HG03442 (cell line): ENCODE data around the gene LPP.

Source experiments
- ATAC-seq: cut with Tn5 transposase; IDR thresholded peaks from one replicate; pipeline ENCODE4 v1.9.1; 2021; ENCODE audit warnings: mild to moderate bottlenecking, moderate library complexity; ENCODE audit not compliant: unreplicated experiment

The LPP gene

GRCh38 chr3:188168648-188169047 lies 14.7 kb downstream of the LPP start:
- ATAC-seq, result no peak

GRCh38 chr3:188169830-188170455 lies 16.0 kb downstream of the LPP start:
- ATAC-seq, result no peak

GRCh38 chr3:188170461-188171459 lies 16.8 kb downstream of the LPP start:
- no peak for ATAC-seq

GRCh38 chr3:188171682-188172467 lies 17.9 kb downstream of the LPP start:
- ATAC-seq, result no peak

- no peak for ATAC-seq
These were observed 20.5 kb downstream of the LPP start for GRCh38 chr3:188174317-188175044.

GRCh38 chr3:188176476-188176875 lies 22.5 kb downstream of the LPP start:
- no peak for ATAC-seq

- no peak for ATAC-seq
These were observed 22.9 kb downstream of the LPP start for GRCh38 chr3:188176884-188177283.

GRCh38 chr3:188177721-188178120 lies 23.8 kb downstream of the LPP start:
- no peak for ATAC-seq

- ATAC-seq, result no peak
These were observed 24.5 kb downstream of the LPP start for GRCh38 chr3:188178293-188178936.

GRCh38 chr3:188179006-188179966 lies 25.3 kb downstream of the LPP start:
- ATAC-seq, result no peak

- ATAC-seq, result no peak
These were observed 26.2 kb downstream of the LPP start for GRCh38 chr3:188180114-188180513.

- ATAC-seq, result no peak
These were observed 29.5 kb downstream of the LPP start for GRCh38 chr3:188183452-188183851.

- ATAC-seq, result no peak
These were observed 30.2 kb downstream of the LPP start for GRCh38 chr3:188184160-188184559.

GRCh38 chr3:188184649-188185048 lies 30.7 kb downstream of the LPP start:
- ATAC-seq, result no peak

- ATAC-seq, result no peak
These were observed 31.8 kb downstream of the LPP start for GRCh38 chr3:188185717-188186251.

GRCh38 chr3:188187053-188187452 lies 33.1 kb downstream of the LPP start:
- ATAC-seq, result no peak

- no peak for ATAC-seq
These were observed 35.0 kb downstream of the LPP start for GRCh38 chr3:188188911-188189310.

- ATAC-seq, result no peak
These were observed 37.5 kb downstream of the LPP start for GRCh38 chr3:188191460-188191859.

GRCh38 chr3:188192034-188192433 lies 38.1 kb downstream of the LPP start:
- no peak for ATAC-seq
